GM12891 (cell line): ENCODE measurements around the gene INMT.

Experiments used
- POLR2A ChIP-seq: IDR thresholded peaks from 2 replicates; pipeline ENCODE4 v1.6.1; 2011; ENCODE audit warnings: low read depth, low read length, control low read depth
- POLR2AphosphoS5 ChIP-seq: IDR thresholded peaks from 2 replicates; pipeline ENCODE4 v1.6.1; 2011; ENCODE audit warnings: low read depth, low read length, control low read depth
- POU2F2 ChIP-seq: IDR thresholded peaks from 2 replicates; pipeline ENCODE4 v1.6.1; 2011; ENCODE audit warnings: low read depth, mild to moderate bottlenecking, control low read depth, low read length, moderate library complexity
- TAF1 ChIP-seq: IDR thresholded peaks from 2 replicates; pipeline ENCODE4 v1.6.1; 2011; ENCODE audit warnings: low read depth, low read length, control low read depth

GRCh38 chr7:30796105-30796869 lies 44.4 kb downstream of the INMT start:
- TF ChIP-seq POLR2A (no peak), TAF1 (no peak), POLR2AphosphoS5 (no peak), POU2F2 (no peak)
